Measurements from ENCODE around the gene CSRP1.

The CSRP1 gene

GRCh38 chr1:201513498-201514243 is 6.7 kb upstream of the CSRP1 start:
- no peak for DNase-seq (ENCODE audit: low read depth)

GRCh38 chr1:201511941-201512539 is 5.1 kb upstream of the CSRP1 start:
- peak; percentile 65 for DNase-seq (ENCODE audit: low read depth)

GRCh38 chr1:201511396-201511940 is 4.5 kb upstream of the CSRP1 start:
- DNase-seq (ENCODE audit: low read depth), result no peak

GRCh38 chr1:201510734-201511133 is 3.8 kb upstream of the CSRP1 start:
- DNase-seq (ENCODE audit: low read depth), result no peak

GRCh38 chr1:201509601-201510374 is 2.9 kb upstream of the CSRP1 start:
- no peak for DNase-seq (ENCODE audit: low read depth)

- no peak for DNase-seq (ENCODE audit: low read depth)
Observed at GRCh38 chr1:201508809-201509208, 1.9 kb upstream of the CSRP1 start.

GRCh38 chr1:201507360-201507675 is 395 bp upstream of the CSRP1 start:
- DNase-seq (ENCODE audit: low read depth), result no peak

GRCh38 chr1:201506092-201506491 is 831 bp downstream of the CSRP1 start:
- DNase-seq (ENCODE audit: low read depth), result no peak

GRCh38 chr1:201505503-201505890 is 1.4 kb downstream of the CSRP1 start:
- no peak for DNase-seq (ENCODE audit: low read depth)

- DNase-seq (ENCODE audit: low read depth), result no peak
Observed at GRCh38 chr1:201504799-201505502, 2.0 kb downstream of the CSRP1 start.

- no peak for DNase-seq (ENCODE audit: low read depth)
Observed at GRCh38 chr1:201504179-201504631, 2.7 kb downstream of the CSRP1 start.

GRCh38 chr1:201503397-201504176 is 3.3 kb downstream of the CSRP1 start:
- DNase-seq (ENCODE audit: low read depth), result no peak

- no peak for DNase-seq (ENCODE audit: low read depth)
Observed at GRCh38 chr1:201502511-201502857, 4.4 kb downstream of the CSRP1 start.

- no peak for DNase-seq (ENCODE audit: low read depth)
Observed at GRCh38 chr1:201501812-201502510, 5.0 kb downstream of the CSRP1 start.

- DNase-seq (ENCODE audit: low read depth), result no peak
Observed at GRCh38 chr1:201501144-201501543, 5.8 kb downstream of the CSRP1 start.

- DNase-seq (ENCODE audit: low read depth), result no peak
Observed at GRCh38 chr1:201500670-201501120, 6.2 kb downstream of the CSRP1 start.

GRCh38 chr1:201499795-201500669 is 6.9 kb downstream of the CSRP1 start:
- no peak for DNase-seq (ENCODE audit: low read depth)

- no peak for DNase-seq (ENCODE audit: low read depth)
Observed at GRCh38 chr1:201499191-201499590, 7.7 kb downstream of the CSRP1 start.

- no peak for DNase-seq (ENCODE audit: low read depth)
Observed at GRCh38 chr1:201498621-201499020, 8.3 kb downstream of the CSRP1 start.

All from CMK (cell line).